Testis (tissue), 2 donors: ENCODE measurements around the gene ANXA6.

Experiments
- CTCF ChIP-seq, 3 experiments: fragments of 450-650 bp in 2 of 3; fragments of 200-600 bp in 1 of 3; sonication (generic) in 1 of 3; IDR thresholded peaks; one replicate each; pipeline ENCODE4 v1.5.1; 2016 to 2019; ENCODE audit warnings: antibody characterized with exemption in 3 of 3, mild to moderate bottlenecking in 2 of 3, moderate library complexity in 1 of 3
- POLR2A ChIP-seq: fragments of 450-650 bp; IDR thresholded peaks from one replicate; pipeline ENCODE4 v1.6.1; 2017; ENCODE audit warnings: antibody characterized with exemption, mild to moderate bottlenecking, moderate library complexity

- TF ChIP-seq POLR2A (no peak), CTCF (IDR thresholded peaks at IDR 0.05) (no peak)
Observed at GRCh38 chr5:151065609-151066008, 92.0 kb downstream of the ANXA6 start.
